Gastrocnemius medialis (tissue), 4 donors: ENCODE data around the gene SPDYE8.
"Not testable (repeated sequence)": the region's sequence is repeated elsewhere in the genome, so short reads cannot be mapped to it uniquely, and the experiment has no call there.

ENCODE experiments used
- POLR2A ChIP-seq, 2 donors: fragments of 450-650 bp; IDR thresholded peaks; one replicate each; pipeline ENCODE4 v1.6.1; 2017; ENCODE audit warnings: antibody characterized with exemption in 2 of 2, mild to moderate bottlenecking in 2 of 2, moderate library complexity in 2 of 2
- TF ChIP-seq, protein P1 (sequence below), 5 experiments: fragments of 450-650 bp in 3 of 5; fragments of 200-600 bp in 2 of 5; sonication (generic) in 2 of 5; IDR thresholded peaks in 4 of 5; conservative IDR thresholded peaks in 1 of 5; 1 replicate in 4 of 5; 2 replicates in 1 of 5; pipeline ENCODE4 v1.5.1; 2016 to 2019; ENCODE audit warnings: antibody characterized with exemption in 5 of 5, mild to moderate bottlenecking in 3 of 5, moderate library complexity in 3 of 5

DNA sequence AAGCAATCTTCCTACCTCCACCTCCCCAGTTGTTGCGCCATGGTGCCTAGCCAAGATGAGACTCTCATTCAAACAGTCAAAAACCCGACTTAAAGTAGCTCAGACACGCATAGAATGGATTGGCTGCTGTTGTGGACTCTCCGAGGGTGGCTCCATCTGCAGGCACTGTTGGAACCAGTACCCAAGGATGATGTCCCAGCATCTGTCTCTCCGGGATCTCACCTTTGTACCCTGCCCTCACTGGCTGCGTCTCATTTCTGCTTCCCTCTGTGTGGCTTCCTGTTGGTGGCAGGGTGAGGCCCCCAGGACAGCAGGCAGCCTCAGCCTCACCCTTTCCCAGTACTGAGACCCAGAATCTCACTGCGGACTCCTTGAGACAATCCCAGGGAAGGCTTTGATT lies 54.8 kb downstream of the SPDYE8 start:
- TF ChIP-seq, protein P1, sequence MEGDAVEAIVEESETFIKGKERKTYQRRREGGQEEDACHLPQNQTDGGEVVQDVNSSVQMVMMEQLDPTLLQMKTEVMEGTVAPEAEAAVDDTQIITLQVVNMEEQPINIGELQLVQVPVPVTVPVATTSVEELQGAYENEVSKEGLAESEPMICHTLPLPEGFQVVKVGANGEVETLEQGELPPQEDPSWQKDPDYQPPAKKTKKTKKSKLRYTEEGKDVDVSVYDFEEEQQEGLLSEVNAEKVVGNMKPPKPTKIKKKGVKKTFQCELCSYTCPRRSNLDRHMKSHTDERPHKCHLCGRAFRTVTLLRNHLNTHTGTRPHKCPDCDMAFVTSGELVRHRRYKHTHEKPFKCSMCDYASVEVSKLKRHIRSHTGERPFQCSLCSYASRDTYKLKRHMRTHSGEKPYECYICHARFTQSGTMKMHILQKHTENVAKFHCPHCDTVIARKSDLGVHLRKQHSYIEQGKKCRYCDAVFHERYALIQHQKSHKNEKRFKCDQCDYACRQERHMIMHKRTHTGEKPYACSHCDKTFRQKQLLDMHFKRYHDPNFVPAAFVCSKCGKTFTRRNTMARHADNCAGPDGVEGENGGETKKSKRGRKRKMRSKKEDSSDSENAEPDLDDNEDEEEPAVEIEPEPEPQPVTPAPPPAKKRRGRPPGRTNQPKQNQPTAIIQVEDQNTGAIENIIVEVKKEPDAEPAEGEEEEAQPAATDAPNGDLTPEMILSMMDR (IDR thresholded peaks at IDR 0.05 in 4 of 5, conservative IDR thresholded peaks at IDR 0.05 in 1 of 5): not testable (repeated sequence)
- TF ChIP-seq POLR2A (IDR thresholded peaks at IDR 0.05): not testable (repeated sequence)
